ENCODE measurements around the gene RBM47.
"Not testable (repeated sequence)": the region's sequence is repeated elsewhere in the genome, so short reads cannot be mapped to it uniquely, and the experiment has no call there.

The RBM47 gene

DNA sequence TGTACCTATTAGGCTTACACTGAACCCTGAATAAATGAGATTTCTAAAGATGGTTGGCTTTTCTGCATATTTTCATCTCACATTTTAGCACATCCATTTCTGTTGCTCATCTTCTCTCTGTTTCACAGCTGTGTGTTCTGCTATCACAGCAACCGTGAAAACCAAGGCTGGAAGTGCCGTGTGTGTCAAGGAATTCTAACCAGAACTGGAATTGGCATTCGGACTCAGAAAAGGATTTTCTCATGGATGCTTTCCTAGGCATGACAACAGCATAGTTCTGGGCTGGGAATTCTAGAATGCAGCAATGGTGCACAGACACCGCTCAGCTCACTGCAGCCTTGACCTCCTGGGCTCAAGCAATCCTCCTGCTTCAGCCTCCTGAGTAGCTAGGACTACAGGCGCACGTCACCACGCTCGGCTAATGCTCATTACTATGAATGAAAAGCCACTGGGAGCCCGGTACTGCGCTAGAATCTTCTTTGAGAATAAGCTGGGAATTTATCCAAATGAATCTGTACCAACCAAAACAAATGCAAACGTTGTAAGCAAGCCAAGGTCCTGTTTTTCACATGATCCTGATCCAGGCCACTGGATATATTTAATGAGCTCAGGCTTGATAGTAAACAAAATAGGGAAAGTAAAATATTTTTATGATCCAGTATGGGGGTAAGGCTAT is 105.2 kb downstream of the RBM47 start:
- DNase-seq = no peak

DNA sequence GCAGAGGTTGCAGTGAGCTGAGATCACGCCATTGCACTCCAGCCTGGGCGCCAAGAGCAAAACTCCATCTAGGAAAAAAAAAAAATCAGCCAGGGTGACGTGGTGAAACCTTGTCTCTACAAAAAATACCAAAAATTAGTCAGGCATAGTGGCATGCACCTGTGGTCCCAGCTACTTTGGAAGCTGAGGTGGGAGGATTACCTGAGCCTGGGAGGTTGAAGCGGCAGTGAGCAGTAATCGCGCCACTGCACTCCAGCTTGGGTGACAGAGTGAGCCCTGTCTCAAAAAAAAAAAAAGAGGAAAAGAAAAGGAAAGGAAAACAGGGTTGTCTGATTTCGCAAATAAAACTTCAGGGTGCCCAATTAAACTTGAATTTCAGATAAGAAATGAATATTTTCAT is 106.1 kb downstream of the RBM47 start:
- no peak for DNase-seq

GRCh38 chr4:40521957-40522356 is 107.7 kb downstream of the RBM47 start:
- DNase-seq = no peak

GRCh38 chr4:40520533-40520932 is 109.1 kb downstream of the RBM47 start:
- no peak for DNase-seq

- not testable (repeated sequence) for DNase-seq
Observed at GRCh38 chr4:40517081-40517480, 112.6 kb downstream of the RBM47 start.

- DNase-seq = no peak
Observed at GRCh38 chr4:40516651-40517050, 113.0 kb downstream of the RBM47 start.

GRCh38 chr4:40515398-40516293 is 114.0 kb downstream of the RBM47 start:
- no peak for DNase-seq

DNA sequence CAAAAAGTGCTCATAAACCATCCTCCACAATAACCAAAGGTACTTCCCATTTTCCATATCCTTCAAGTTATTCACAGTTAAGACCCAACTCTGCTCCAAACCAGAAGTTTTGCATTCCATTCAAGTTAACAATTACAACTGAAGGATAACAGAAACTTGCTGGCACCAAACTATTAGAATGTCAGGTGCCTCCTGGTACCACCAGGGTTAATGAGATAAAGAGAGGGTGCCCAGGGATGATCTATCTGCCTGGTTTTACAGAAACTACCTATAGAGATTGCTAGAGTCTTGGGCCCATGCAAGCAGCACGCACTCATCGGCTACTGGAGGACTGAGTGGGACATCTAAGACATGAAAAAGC is 114.6 kb downstream of the RBM47 start:
- DNase-seq = no peak

DNA sequence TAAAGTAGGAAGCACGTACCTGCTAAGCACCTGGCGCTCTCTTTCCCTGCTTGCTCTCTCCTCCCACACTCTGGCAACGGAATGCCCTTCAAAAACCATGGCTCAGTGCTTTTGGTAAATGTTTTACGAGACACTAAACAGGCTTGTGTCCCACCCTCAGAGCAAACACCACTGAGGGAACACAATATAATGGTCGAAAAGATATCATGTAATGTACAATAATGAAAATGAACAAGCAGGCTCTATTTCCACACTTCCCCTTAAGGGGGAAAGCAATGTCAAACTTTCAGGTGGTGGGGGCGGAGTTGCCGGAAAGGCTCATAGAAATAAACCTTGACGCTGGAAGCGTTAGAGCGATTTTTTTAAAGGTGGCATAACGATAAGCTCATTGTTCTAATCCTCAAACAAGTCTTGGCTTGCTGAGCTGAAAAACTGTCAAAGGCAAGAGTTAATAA is 115.1 kb downstream of the RBM47 start:
- peak; percentile 14 for DNase-seq

DNA sequence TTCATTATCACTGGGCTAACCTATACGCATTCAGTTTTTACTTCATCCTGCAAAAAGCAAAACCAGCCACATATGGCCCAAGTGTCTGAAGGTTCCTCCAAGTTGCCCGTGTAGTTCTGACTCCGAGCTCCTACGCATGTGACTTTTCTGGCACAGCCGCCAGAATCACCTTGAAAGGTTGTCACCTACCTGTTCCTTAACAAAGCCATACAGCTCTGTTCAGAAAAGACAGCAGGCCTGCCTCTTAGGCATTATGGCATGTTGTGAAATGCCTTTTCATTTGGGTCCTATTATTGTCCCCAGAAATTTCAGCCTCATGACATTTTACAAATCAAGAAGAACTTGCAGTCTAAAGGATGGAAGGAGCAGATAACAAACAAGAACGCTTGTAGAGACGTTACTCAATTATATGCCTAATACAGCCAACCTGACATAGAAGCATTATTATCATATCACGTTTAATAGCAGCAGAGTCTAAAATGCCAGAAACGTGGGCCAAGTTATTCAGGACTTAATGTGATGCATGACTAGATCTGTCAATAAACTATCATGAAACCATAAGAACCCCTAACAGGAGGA is 118.5 kb downstream of the RBM47 start:
- DNase-seq = no peak

DNA sequence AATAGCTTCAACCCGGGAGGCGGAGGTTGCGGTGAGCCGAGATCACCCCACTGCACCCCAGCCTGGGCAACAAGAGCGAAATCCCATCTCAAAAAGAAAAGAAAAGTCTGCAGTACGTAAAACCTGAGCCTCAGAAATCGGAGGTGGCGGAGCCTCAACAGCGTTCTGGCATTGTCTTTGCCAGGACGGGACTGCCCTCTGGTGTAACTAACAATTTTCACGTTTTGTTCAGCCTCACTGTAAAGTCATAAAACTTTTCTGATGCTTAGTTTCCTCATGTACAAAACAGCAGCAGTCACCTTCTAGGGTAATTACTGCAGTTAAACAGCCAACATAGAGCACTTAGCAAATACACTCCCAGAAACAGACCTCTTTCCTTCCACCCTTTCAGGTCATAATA is 121.7 kb downstream of the RBM47 start:
- DNase-seq = no peak

DNA sequence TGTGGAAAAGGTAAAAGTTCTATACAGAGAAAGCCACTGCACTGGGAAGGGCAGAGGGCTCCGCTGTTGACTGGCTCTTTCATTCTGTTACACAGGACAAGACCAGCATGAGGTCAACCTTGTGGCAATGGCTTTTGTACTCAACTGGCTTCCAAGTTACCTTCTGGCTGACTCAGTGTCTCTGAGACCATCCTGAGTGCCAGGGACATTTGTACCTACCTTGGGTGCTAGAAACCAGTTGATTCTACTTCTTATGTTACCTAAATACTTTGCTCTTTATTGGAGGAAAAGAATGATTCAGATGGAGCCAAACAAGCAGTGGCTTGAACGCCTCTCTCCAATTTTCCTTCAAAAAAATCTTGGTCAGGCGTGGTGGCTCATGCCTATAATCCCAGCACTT is 123.2 kb downstream of the RBM47 start:
- DNase-seq = no peak

GRCh38 chr4:40506066-40506465 is 123.6 kb downstream of the RBM47 start:
- DNase-seq = no peak

DNA sequence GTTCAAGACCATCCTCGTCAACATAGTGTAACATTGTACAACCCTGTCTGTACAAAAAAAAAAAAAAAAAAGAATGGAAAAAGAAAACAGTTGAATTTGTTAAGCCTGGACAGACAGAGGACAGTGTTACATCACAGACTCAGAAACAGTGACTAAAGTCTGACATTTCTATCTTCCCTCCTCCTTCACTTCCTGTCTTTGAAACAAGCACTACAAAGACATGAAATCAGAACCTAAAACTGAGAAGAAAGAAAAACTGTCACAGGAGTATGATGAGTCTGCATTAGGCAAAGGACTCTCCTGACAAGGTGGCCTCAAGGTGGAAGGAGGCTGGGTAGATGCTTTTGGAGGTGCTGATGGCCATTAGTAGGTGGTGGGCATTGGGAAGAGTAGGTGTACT is 126.7 kb downstream of the RBM47 start:
- no peak for DNase-seq

- peak; percentile 45 for DNase-seq
Observed at GRCh38 chr4:40502220-40502619, 127.4 kb downstream of the RBM47 start.

- no peak for DNase-seq
Observed at GRCh38 chr4:40500781-40501180, 128.9 kb downstream of the RBM47 start.

DNA sequence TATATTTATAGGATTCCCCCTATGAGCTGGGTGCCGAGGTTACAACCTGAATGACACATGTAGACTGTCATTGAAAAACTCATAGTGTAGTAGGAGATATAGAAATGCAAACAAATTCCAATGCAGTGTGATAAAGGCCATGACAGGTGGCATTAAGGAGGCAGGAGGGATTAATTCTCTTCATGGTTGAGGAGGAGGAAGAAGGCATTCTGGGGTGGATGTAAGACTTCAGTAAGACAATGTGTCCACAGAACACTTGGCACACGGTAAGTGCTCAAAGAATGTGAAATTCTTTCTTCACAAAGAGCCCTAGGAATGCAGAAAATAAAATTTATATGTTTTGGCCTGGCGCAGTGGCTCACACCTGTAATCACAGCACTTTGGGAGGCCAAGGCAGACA is 136.5 kb downstream of the RBM47 start:
- DNase-seq = no peak

DNA sequence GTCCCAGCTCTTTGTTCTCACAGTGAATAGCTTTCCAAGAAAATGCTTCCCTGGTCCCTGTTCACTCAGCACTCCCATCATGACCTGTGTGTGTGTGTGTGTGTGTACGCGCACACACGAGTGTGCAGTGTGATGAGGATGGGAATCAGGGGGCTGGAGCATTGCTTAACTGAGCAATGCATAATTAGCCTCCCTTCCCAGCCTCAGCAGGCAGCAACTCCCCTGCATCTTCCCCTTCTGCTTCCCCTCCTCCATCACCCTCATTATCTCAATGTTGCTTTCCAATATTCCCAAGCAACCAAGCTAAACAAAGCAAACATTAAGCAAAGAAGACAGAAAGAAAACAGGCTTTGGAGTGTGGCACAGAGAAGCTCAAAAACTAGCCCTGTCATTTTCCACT is 137.0 kb downstream of the RBM47 start:
- DNase-seq = peak; percentile 7

- DNase-seq = no peak
Observed at GRCh38 chr4:40490481-40490880, 139.2 kb downstream of the RBM47 start.

DNA sequence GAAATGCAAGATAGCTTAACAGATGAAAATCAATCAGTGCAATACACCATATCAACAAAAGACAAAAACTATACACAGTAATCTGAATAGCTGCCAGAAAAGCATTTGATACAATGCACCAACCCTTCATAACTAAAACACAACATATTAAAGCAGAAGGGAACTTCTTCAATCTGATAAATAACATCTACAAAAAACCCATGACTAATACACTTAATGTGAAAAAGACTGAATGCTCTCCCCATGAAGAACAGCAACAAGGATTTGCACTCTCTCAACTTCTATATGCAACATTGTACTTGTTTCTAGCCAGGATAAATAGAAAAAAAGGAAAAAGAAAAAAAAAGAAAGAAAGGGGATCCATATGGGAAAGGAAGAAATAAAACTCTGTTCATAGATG is 139.7 kb downstream of the RBM47 start:
- DNase-seq = no peak

GRCh38 chr4:40486534-40486933 is 143.1 kb downstream of the RBM47 start:
- DNase-seq = no peak

DNA sequence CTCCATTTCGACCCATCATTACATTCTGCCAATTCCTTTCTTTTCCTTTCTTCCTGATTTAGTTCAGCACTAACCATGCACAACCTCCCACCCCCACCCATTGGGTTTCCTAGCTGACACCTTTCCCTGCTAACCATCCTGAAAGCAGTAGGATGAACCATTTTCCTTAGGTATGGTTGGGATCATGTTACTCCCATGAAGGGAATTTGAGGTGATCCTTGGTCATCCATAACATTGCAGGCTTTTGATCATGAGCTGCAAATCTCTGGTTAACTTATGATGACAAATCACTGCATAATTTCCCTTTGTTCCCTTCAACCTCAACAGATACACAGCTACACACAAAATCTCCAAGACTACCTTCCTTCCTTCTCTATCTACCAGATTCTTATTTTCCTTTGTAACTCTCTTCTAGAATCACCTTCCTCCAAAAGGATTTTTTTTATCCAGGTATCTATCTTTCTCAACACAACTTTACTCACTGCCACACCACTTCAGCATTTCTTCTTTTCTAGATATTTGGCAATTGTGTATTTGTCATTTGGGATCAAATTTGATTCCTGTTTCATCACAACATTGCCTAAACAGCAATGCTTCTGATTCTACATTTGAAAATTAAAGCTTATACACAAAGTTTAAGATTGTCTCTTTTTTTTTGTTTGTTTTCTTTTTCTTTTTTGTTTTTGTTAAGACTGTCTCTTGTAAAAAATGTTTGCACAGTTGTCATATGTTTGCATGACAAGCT is 145.1 kb downstream of the RBM47 start:
- DNase-seq = no peak

DNA sequence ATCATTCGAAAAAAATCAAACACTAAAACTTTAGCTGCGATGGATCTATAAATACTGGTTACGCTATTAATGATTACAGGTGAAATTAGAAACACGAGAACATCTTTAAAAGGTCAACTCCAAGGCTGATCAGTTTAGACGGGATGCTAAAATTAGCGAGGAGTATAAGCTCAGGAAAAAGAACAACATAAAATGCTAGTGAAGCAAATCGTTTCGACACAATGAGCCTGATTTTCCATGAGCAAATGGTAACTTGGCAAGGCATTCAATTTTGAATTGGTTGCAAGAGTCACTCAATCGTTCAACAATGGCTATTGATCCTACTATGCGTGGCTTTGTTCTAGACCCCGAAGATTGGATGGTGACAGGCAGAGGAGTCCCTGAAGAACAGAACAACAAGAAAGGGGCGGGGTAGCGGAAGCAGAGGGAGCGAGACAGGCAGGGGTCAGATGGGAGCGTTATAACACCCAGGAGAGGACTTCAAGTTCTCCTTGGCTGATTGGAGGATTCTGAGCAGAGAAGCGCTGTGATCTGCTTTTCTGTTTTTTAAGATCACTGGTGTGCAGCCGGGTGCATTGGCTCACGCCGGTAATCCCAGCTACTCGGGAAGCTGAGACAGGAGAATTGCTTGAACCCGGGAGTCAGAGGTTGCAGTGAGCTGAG is 146.5 kb downstream of the RBM47 start:
- DNase-seq = no peak

Data from NCI-H69 (cell line).